ENCODE data around the gene NPRL2. TPM values are rescaled to one million over a fixed set of nuclear protein-coding genes. Genes with fewer than 3 reads are reported as not detected.
A peak's percentile ranks its signal among the peaks of the same experiment; 100 is the strongest.

The NPRL2 gene
- total and polyA plus RNA-seq, 2 of the 13 experiments (the other 11 are each of a cell fraction or from before 2014, with no cell fraction given): 30.6 to 51.4 TPM

DNA sequence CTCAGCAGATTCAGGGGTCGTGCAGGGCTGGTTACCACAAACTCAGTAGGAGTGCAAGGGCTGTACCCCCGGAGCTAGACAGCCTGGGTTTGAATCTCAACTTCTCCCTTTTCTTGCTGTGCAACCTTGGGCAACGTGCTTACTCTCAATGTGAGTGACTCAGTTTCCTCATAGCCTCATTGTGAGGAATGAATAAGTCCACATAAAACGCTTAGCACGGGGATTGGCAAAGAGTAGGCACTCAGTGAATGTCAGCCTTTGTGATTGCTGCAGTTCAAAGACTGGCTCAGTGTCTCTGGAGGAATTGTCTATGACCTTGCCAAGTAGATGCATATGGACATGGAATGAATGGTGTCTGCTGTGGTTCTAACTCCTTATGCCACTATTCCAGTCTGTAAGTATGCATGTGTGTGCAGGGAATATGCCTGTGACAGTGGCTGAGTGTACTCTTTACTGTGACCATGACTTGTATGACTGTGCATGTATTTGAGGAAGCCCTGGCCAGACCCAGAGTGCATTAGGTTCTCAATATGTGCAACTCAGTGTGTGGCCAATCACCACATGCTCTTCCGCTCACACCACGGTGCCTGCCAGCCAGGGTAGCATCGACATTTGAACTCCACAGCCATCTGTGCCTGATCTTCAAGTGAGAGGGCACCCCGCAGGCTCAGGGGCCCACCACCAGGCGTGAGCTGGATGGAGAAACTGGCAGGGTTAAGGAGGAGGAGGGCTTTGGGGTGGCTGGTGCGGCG is 50.5 kb downstream of the NPRL2 start:
- H3K27ac ChIP-seq (ENCODE audit: extremely low read length, insufficient read depth, low read length): peak overlapping the region; percentile 87
- in situ Hi-C loops (cut with HindIII; ENCODE audit: extremely low pct_ligation_motif_present, low pct_unique_long_range_greater_than_20kb): no loop called here
- ChIA-PET CTCF (ENCODE audit: low intra/inter-chr PET ratio, low total read pairs) (interaction anchor here (1.5 kb wide), 1 partner anchor 21 kb away, joined by 3 read pairs; no protein-coding TSS in a partner anchor), POLR2A (interaction anchor here (0.5 to 7.9 kb wide), 26 partner anchors 7 to 105 kb away, joined by 3 to 222 read pairs (median 6); partner anchors contain the start of genes CYB561D2, GNAI2, HYAL2 and IFRD2)
- H3K4me1 ChIP-seq (ENCODE audit: insufficient read depth, low read length): peaks cover 61% of the 10 kb centered on the region
- TSS peak; percentile 92 for BruUV-seq (replicated peaks)
- peaks cover 11% of the 10 kb centered on the region for H4K20me1 ChIP-seq (ENCODE audit: insufficient read depth, low read length)
- H2AFZ ChIP-seq (ENCODE audit: low read length): no peak overlapping the region
- peaks cover 36% of the 10 kb centered on the region for H3K79me2 ChIP-seq (ENCODE audit: insufficient read depth, low read length)
- ATAC-seq (no peak), DNase-seq (ENCODE audit: low spot score) (no peak), FAIRE-seq (no peak)
- H3K27me3 ChIP-seq (ENCODE audit: control insufficient read depth in 1 of 2, insufficient read depth in 2 of 2, low read length in 2 of 2): no peaks in the 10 kb centered on the region; a peak in 1 of 5 replicates
- WGBS (ENCODE audit: low lambda C conversion rate): 66% methylated on average over 11 of the region's 12 CpGs
- H3K36me3 ChIP-seq (replicated peaks in 1 of 2; ENCODE audit: control insufficient read depth in 1 of 2, insufficient read depth in 2 of 2, low read length in 2 of 2): peaks cover 1 to 3% of the 10 kb centered on the region in 2 experiments; a peak in 2 of 5 replicates
- peak overlapping the region; percentile 86 for H3K4me2 ChIP-seq (ENCODE audit: low read depth, low read length)
- H3K4me3 ChIP-seq (replicated peaks in 1 of 3; ENCODE audit: insufficient read depth in 1 of 3, low read depth in 2 of 3, low read length in 3 of 3): peak overlapping the region; percentile 48 to 53 (median 50)
- H3K9ac ChIP-seq (ENCODE audit: insufficient read depth, low read depth, low read length): peak overlapping the region; percentile 63
- intact Hi-C loops (cut with micrococcal nuclease; ENCODE audit: unreplicated experiment): loop anchor here (1.0 to 5.0 kb wide), 2 partner anchors 21 to 38 kb away; no protein-coding TSS in a partner anchor
- no peaks in the 10 kb centered on the region for H3K9me3 ChIP-seq (ENCODE audit: low read length)
- no peak for TF ChIP-seq ZNF720 (CRISPR knock-in tag; IDR thresholded peaks at IDR 0.05)
- TF ChIP-seq MED8 (CRISPR knock-in tag; IDR thresholded peaks at IDR 0.05; ENCODE audit: insufficient replicate concordance): no peak
- no peak for TF ChIP-seq ZKSCAN5 (CRISPR knock-in tag; IDR thresholded peaks at IDR 0.05)
- no peak for TF ChIP-seq SNAI1 (CRISPR knock-in tag; IDR thresholded peaks at IDR 0.05; ENCODE audit: borderline replicate concordance)
- TF ChIP-seq SMAD1 (CRISPR knock-in tag; IDR thresholded peaks at IDR 0.05; ENCODE audit: borderline replicate concordance, low read depth): no peak
- no peak for TF ChIP-seq ZNF367 (CRISPR knock-in tag; IDR thresholded peaks at IDR 0.05; ENCODE audit: borderline replicate concordance)
- TF ChIP-seq TAF15 (IDR thresholded peaks at IDR 0.05; ENCODE audit: low read depth, low read length, poor library complexity, severe bottlenecking): no peak
- TF ChIP-seq ZFP90 (CRISPR knock-in tag; IDR thresholded peaks at IDR 0.05; ENCODE audit: borderline replicate concordance): 0 out of 2 replicates have a peak, but pooled peaks have one; percentile 15
- no peak for TF ChIP-seq ZNF652 (CRISPR knock-in tag; IDR thresholded peaks at IDR 0.05; ENCODE audit: borderline replicate concordance, low read depth)
- TF ChIP-seq ERF (CRISPR knock-in tag; IDR thresholded peaks at IDR 0.05): no peak
- TF ChIP-seq MYNN (CRISPR knock-in tag; IDR thresholded peaks at IDR 0.05; ENCODE audit: low read depth): no peak
- no peak for TF ChIP-seq NR3C1 (CRISPR knock-in tag; IDR thresholded peaks at IDR 0.05)
- no peak for TF ChIP-seq KLF6 (CRISPR knock-in tag; IDR thresholded peaks at IDR 0.05)
- TF ChIP-seq, protein P1, sequence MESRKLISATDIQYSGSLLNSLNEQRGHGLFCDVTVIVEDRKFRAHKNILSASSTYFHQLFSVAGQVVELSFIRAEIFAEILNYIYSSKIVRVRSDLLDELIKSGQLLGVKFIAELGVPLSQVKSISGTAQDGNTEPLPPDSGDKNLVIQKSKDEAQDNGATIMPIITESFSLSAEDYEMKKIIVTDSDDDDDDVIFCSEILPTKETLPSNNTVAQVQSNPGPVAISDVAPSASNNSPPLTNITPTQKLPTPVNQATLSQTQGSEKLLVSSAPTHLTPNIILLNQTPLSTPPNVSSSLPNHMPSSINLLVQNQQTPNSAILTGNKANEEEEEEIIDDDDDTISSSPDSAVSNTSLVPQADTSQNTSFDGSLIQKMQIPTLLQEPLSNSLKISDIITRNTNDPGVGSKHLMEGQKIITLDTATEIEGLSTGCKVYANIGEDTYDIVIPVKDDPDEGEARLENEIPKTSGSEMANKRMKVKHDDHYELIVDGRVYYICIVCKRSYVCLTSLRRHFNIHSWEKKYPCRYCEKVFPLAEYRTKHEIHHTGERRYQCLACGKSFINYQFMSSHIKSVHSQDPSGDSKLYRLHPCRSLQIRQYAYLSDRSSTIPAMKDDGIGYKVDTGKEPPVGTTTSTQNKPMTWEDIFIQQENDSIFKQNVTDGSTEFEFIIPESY (CRISPR knock-in tag; IDR thresholded peaks at IDR 0.05): peak; percentile 79
- no peak for TF ChIP-seq SMARCE1 (IDR thresholded peaks at IDR 0.05; ENCODE audit: borderline replicate concordance)
- TF ChIP-seq ZNF556 (CRISPR knock-in tag; IDR thresholded peaks at IDR 0.05; ENCODE audit: borderline replicate concordance): peak; percentile 63; the same call in 1 of the 2 replicates
- no peak for TF ChIP-seq SMYD3 (CRISPR knock-in tag; IDR thresholded peaks at IDR 0.05)
- no peak for TF ChIP-seq RBM39 (IDR thresholded peaks at IDR 0.05; ENCODE audit: low read depth, low read length, poor library complexity, severe bottlenecking)
- no peak for TF ChIP-seq HNRNPLL (IDR thresholded peaks at IDR 0.05; ENCODE audit: low read depth, low read length, poor library complexity, severe bottlenecking)
- TF ChIP-seq, protein P2, sequence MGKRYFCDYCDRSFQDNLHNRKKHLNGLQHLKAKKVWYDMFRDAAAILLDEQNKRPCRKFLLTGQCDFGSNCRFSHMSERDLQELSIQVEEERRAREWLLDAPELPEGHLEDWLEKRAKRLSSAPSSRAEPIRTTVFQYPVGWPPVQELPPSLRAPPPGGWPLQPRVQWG (CRISPR knock-in tag; IDR thresholded peaks at IDR 0.05; ENCODE audit: borderline replicate concordance, low read depth): no peak
- TF ChIP-seq HIVEP1 (CRISPR knock-in tag; IDR thresholded peaks at IDR 0.05): no peak
- no peak for TF ChIP-seq ZBTB20 (CRISPR knock-in tag; IDR thresholded peaks at IDR 0.05; ENCODE audit: borderline replicate concordance, low read depth)
- no peak; the same call in 1 of the 2 replicates for TF ChIP-seq ZNF274 (CRISPR knock-in tag; IDR thresholded peaks at IDR 0.05)

Measured in HepG2 (cell line).